BE2C (cell line): ENCODE measurements around the gene DOCK2.

Experiments used
- DNase-seq: peaks from one replicate; pipeline ENCODE4 v3.0.0-alpha.2; 2020
- H3K27me3 ChIP-seq: fragments of 250-450 bp; sonication (Bioruptor Pico); 2 replicates; pipeline ENCODE4 v1.5.1; 2020; ENCODE audit warnings: mild to moderate bottlenecking
- H3K36me3 ChIP-seq: fragments of 250-450 bp; sonication (Bioruptor Pico); 2 replicates; pipeline ENCODE4 v1.5.1; 2020; ENCODE audit warnings: mild to moderate bottlenecking
- H3K4me1 ChIP-seq: fragments of 250-450 bp; sonication (Bioruptor Pico); 2 replicates; pipeline ENCODE4 v1.5.1; 2020
- H3K4me3 ChIP-seq: 2 replicates; pipeline ENCODE4 v1.5.1; 2011; ENCODE audit warnings: low read depth, low read length
- H3K9me3 ChIP-seq: fragments of 250-450 bp; sonication (Bioruptor Pico); 2 replicates; pipeline ENCODE4 v1.5.1; 2020
- CTCF ChIP-seq: IDR thresholded peaks from 2 replicates; pipeline ENCODE4 v1.5.1; 2012; ENCODE audit warnings: mild to moderate bottlenecking, low read depth, low read length

Gene DOCK2

GRCh38 chr5:169731221-169731620 lies 94.1 kb downstream of the DOCK2 start:
- TF ChIP-seq CTCF = no peak
- H3K27me3 ChIP-seq = no peaks in the 10 kb centered on the region
- no peaks in the 10 kb centered on the region for H3K36me3 ChIP-seq
- no peak for DNase-seq
- no peaks in the 10 kb centered on the region for H3K9me3 ChIP-seq
- H3K4me1 ChIP-seq = no peaks in the 10 kb centered on the region
- no peak overlapping the region for H3K4me3 ChIP-seq

GRCh38 chr5:169732841-169733240 lies 95.8 kb downstream of the DOCK2 start:
- no peaks in the 10 kb centered on the region for H3K36me3 ChIP-seq
- TF ChIP-seq CTCF = no peak
- H3K4me3 ChIP-seq = no peak overlapping the region
- no peaks in the 10 kb centered on the region for H3K27me3 ChIP-seq
- DNase-seq = no peak
- no peaks in the 10 kb centered on the region for H3K9me3 ChIP-seq
- H3K4me1 ChIP-seq = no peaks in the 10 kb centered on the region

- H3K27me3 ChIP-seq = no peaks in the 10 kb centered on the region
- H3K36me3 ChIP-seq = no peaks in the 10 kb centered on the region
These were observed 98.8 kb downstream of the DOCK2 start for GRCh38 chr5:169735913-169736312.

GRCh38 chr5:169736653-169737052 lies 99.6 kb downstream of the DOCK2 start:
- H3K4me1 ChIP-seq = no peaks in the 10 kb centered on the region
- H3K27me3 ChIP-seq = no peaks in the 10 kb centered on the region
- no peak for DNase-seq
- no peaks in the 10 kb centered on the region for H3K9me3 ChIP-seq
- no peak for TF ChIP-seq CTCF
- H3K36me3 ChIP-seq = no peaks in the 10 kb centered on the region
- H3K4me3 ChIP-seq = no peak overlapping the region

More at GRCh38 chr5:169735913-169736312, 98.8 kb downstream of the DOCK2 start:
- H3K9me3 ChIP-seq = no peaks in the 10 kb centered on the region
- no peaks in the 10 kb centered on the region for H3K4me1 ChIP-seq
- H3K4me3 ChIP-seq = no peak overlapping the region
- no peak for DNase-seq
- TF ChIP-seq CTCF = no peak

- Histone ChIP-seq H3K27me3 (no peaks in the 10 kb centered on the region), H3K4me1 (no peaks in the 10 kb centered on the region), H3K9me3 (no peaks in the 10 kb centered on the region), H3K4me3 (no peak overlapping the region), H3K36me3 (no peaks in the 10 kb centered on the region)
- DNase-seq = no peak
- TF ChIP-seq CTCF = no peak
These were observed 103.4 kb downstream of the DOCK2 start for GRCh38 chr5:169740435-169740834.

DNA sequence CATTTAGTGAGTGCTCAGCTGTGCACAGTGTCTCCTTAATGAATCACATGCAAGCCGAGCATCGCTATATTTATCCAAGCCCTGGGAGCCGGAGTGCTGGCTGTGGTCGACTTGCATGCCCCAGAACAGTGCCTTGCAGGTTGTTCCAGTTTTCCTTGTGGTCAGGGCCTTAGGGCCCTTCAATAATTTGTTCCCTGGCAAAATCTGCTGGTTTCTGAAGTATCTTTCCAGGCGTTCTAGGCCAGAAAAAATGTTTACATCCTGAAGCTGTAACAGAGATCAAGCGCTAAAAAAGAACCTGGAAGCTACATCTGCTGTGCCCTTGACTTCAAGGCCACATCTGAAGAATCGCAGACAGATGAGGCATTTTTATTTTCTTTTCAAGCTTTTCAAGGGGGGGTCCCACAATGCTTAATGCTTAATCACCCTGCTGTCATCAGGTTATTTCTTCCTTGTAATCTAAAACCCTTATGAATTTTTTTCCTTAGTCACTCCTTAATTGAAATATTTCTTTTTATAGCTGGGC lies 105.8 kb downstream of the DOCK2 start:
- Histone ChIP-seq H3K36me3 (no peaks in the 10 kb centered on the region), H3K4me3 (no peak overlapping the region), H3K27me3 (peaks cover 10% of the 10 kb centered on the region; the same call in 1 of the 2 replicates), H3K9me3 (no peaks in the 10 kb centered on the region), H3K4me1 (no peaks in the 10 kb centered on the region)
- TF ChIP-seq CTCF = no peak
- no peak for DNase-seq
